HL-60 (cell line): Measurements from ENCODE around the gene DYSF.

ENCODE experiments used
- CTCF ChIP-seq: IDR thresholded peaks from one replicate; pipeline ENCODE4 v1.5.1; 2011; ENCODE audit warnings: low read length, control low read depth, inconsistent platforms; ENCODE audit not compliant: insufficient read depth
- GABPA ChIP-seq: IDR thresholded peaks from 2 replicates; pipeline ENCODE4 v1.6.1; 2012; ENCODE audit warnings: low read depth
- POLR2AphosphoS5 ChIP-seq: IDR thresholded peaks from 2 replicates; pipeline ENCODE4 v1.6.1; 2012; ENCODE audit warnings: low read depth
- REST ChIP-seq: IDR thresholded peaks from 2 replicates; pipeline ENCODE4 v1.6.1; 2012; ENCODE audit warnings: low read depth; ENCODE audit not compliant: insufficient replicate concordance
- SPI1 ChIP-seq: IDR thresholded peaks from 2 replicates; pipeline ENCODE4 v1.6.1; 2012; ENCODE audit warnings: low read depth, mild to moderate bottlenecking, borderline replicate concordance

GRCh38 chr2:71467180-71467815 lies 13.9 kb downstream of the DYSF start:
- TF ChIP-seq CTCF (no peak), SPI1 (no peak), POLR2AphosphoS5 (no peak), REST (no peak), GABPA (no peak)
